HG03520 (cell line): ENCODE data around the gene TMEM212.
"Not testable (repeated sequence)": the region's sequence is repeated elsewhere in the genome, so short reads cannot be mapped to it uniquely, and the experiment has no call there.

Experiments used
- ATAC-seq: cut with Tn5 transposase; IDR thresholded peaks from one replicate; pipeline ENCODE4 v1.9.1; 2021; ENCODE audit warnings: mild to moderate bottlenecking, moderate library complexity; ENCODE audit not compliant: unreplicated experiment

Gene TMEM212

GRCh38 chr3:171883257-171883892, 40.2 kb downstream of the TMEM212 start:
- no peak for ATAC-seq

DNA sequence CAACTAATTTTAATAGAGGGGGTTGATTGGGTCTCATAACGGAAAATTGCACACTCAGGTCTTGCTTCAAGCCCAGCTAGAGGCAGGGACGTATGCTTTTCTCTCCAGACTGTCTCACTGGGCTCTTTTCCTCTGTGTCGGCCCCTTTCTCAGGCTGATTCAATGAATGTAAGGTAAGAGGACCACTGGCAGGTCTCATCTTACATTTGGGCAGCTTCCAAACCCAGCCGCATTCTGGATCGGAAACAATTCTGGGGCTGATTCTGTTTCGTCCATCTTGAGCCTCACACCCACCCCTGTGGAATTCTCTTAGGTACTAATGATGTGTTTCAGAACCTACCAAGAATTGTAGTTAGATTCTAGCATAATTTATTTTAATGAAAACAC, 40.7 kb downstream of the TMEM212 start:
- ATAC-seq, result no peak

DNA sequence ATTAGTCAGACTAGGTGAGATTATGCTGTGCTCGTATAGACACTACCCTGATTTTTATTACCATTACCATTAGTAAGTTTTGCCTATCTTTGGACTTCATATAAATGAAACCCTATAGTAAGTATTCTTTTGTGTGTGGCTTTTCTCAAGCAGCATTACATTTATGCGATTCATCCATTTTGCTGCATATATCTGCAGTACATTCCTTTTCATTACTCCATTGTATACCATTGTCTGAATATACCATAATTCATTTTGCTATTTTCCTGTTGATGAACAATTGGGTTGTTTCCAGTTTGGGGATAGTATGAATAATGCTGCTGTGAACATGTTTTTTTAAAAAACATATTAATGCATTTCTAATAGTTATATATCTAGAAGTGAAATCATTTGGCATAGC, 45.3 kb downstream of the TMEM212 start:
- ATAC-seq, result no peak

- ATAC-seq, result no peak
These were observed 47.2 kb downstream of the TMEM212 start for GRCh38 chr3:171890398-171890797.

DNA sequence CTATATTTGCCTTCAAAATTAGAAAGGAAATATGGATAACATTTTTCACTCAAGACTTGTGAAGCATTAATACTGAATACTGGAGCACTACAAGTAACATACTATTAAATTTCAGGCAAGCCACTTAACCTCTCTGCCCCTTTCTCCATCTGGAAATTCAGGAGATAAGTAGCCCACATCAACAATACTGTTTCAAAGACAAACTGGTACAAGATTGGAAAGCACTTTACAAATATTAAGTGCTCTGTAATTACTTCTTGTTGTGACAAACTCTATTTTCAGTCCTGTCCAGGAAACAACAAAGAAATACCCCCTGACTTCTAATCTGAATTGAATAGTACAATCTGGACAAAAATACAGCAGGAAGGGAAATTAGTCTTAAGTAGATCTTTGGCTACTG, 49.3 kb downstream of the TMEM212 start:
- ATAC-seq, result no peak

- no peak for ATAC-seq
These were observed 52.1 kb downstream of the TMEM212 start for GRCh38 chr3:171895291-171895690.

- ATAC-seq, result no peak
These were observed 52.8 kb downstream of the TMEM212 start for GRCh38 chr3:171895900-171896299.

DNA sequence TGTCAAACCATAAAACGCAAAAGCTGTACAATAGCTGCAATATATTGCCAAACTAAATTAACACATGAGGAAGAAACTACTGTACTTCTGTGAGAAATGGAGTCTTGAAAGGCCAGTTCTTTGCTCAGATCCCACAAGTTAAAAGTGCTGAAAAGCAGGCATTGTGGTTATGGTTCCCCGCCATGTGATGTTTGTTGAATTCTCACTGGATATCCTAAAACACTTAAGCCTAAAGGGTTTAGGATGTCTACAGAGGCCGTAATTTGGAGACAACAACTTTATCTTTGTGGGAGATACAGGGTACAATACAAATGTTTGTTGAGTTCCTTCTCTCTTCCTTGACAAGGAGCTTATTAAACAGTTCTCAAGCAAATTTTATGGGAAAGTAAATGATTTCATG, 53.2 kb downstream of the TMEM212 start:
- ATAC-seq, result no peak

GRCh38 chr3:171898192-171898591, 55.0 kb downstream of the TMEM212 start:
- ATAC-seq, result no peak

- ATAC-seq, result no peak
These were observed 57.3 kb downstream of the TMEM212 start for GRCh38 chr3:171900446-171900845.

DNA sequence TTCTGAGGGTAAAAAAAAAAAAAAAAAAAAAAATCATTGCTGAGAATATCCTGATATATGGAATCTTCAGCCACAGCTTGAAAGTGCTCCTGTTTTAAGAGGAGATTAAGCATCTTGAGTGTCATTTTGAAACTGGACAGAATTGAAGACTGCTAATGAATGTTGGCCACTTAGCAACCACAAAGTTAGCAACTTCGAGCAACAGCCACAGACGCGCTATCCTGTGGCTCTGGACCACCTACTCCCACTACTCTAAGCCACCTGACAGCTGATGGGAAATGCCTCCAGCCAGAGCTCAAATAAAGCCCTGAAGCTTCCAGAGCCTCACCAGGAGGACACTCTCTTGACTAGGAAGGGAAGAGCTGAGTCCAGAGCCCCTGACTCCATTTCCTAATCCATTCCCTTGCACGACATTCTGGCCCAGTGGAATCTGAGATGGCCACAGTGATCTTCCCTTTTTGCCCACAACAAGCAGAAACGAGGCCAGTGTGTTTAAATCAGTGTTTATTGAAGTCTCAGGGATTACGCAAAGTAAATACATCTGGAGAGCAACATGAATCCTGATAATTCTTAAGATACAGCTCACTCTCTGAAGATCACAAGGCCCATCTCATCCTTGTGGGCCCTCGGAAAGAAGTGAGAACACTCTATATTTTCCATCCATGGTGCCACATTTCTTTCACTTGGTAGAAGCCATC, 58.6 kb downstream of the TMEM212 start:
- no peak for ATAC-seq

GRCh38 chr3:171904829-171905228, 61.7 kb downstream of the TMEM212 start:
- no peak for ATAC-seq

DNA sequence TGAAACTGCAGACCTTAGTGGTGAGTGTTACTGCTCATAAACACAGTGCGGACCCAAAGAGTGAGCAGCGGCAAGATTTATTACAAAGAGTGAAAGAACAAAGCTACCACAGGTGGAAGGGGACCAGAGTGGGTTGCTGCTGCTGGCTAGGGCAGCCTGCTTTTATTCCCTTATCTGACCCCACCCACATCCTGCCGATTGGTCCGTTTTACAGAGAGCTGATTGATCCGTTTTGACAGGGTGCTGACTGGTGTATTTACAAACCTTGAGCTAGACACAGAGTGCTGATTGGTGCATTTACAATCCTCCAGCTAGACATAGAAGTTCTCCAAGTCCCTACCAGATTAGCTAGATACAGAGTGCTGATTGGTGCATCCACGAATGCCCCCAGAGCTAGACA, 63.4 kb downstream of the TMEM212 start:
- not testable (repeated sequence) for ATAC-seq

DNA sequence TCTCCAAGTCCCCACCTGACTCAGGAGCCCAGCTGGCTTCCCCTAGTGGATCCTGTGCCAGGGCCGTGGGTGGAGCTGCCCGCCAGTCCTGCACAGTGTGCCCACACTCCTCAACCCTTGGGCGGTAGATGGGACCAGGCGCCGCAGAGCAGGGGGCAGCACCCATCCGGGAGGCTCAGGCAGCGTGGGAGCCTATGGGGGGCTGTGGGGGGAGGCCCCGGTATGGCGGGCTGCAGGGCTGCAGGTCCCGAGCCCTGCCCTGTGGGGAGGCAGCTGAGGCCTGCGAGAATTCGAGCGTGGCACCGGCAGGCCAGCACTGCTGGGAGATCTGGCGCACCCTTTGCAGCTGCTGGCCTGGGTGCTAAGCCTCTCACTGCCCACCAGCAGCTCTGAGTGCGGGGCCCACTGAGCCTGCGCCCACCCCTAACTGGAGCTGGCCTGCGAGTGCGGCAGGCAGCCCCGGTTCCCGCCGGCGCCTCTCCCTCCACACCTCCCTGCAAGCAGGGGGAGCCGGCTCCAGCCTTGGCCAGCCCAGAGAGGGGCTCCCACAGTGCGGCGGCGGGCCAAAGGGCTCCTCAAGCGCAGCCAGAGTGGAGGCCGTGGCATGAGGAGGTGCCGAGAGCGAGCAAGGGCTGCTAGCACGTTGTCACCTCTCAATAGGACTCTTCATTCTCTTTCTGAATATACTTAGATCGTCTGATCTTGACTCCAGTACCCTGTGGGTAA, 64.0 kb downstream of the TMEM212 start:
- no peak for ATAC-seq

GRCh38 chr3:171907761-171908160, 64.6 kb downstream of the TMEM212 start:
- ATAC-seq, result no peak

DNA sequence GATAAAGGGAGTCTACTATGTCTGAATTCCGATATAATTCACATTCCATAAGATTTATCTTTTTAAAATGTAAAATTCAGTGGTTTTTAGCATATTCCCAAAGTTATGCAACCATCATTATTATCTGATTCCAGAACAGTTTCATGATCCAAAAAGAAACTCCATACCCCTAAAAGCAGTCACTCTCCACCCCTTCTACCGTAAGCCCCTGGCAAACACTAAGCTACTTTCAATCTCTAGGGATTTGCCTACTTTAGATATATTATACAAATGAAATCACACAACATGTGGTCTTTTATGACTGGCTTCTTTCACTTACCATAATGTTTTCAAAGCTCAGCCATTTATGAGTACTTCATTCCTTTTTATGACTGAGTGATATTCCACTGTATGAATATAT, 65.6 kb downstream of the TMEM212 start:
- ATAC-seq, result no peak
